NCI-H82 treated with DMSO at 0.1 percent for 48 hours (cell line): ENCODE measurements around the gene HSPH1.

Source experiments
- DNase-seq: peaks from one replicate; lab custom pipeline; 2025; ENCODE audit not compliant: unreplicated experiment; lab: John Stamatoyannopoulos, UW

The HSPH1 gene

DNA sequence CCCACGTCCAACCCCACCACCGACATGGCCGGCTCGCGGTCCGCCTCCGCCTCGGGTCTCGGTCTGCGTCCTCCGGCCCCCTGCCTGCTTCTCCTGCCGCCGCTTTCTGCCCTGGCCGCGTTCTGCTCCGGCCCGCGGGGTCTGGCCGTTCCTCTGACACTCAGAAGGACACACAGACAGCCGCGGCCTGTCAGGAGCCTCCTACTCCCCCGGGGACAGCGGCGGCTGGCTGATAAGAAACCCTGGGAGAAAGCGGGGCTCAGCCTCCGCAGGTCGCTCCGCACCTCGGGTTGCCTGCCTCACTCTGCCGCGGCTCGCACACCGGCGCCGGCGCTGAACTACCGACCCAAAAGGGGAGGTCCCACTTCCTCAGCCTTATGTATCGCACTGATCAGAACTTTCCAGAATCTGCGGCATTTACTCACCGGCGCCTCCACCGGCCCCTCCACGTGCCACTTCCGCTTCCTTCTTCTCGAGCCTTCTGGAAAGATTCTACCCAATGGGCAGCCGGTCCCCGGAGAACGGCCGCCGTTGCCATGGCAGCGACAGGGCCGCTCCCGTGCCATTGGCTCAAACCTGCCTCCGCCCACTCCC lies at the start of gene HSPH1:
Gene HSPH1, minus strand, starts transcription at position 348 of the 594 bp plus-strand sequence. Its CDS starts 322 bp downstream, at position 26.
- DNase-seq, result peak; percentile 96

DNA sequence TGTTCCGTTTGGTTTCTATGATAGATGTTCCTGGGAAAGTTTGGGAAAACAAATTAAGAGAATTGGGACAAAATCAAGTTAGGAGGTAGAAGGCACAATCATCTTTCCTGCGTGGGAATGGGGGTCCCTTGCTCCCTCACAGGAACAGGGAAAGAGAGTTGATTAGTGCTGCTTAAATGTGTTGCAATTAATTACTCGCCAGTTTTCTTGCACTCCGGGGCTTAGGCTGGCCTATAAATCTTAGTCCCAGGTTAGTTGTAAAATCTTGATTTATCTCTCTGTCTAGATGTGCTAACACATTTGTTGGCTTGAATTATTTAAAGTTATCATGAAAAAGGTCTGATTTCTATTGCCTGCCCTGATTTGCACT lies 48.1 kb upstream of the HSPH1 start:
- no peak for DNase-seq

DNA sequence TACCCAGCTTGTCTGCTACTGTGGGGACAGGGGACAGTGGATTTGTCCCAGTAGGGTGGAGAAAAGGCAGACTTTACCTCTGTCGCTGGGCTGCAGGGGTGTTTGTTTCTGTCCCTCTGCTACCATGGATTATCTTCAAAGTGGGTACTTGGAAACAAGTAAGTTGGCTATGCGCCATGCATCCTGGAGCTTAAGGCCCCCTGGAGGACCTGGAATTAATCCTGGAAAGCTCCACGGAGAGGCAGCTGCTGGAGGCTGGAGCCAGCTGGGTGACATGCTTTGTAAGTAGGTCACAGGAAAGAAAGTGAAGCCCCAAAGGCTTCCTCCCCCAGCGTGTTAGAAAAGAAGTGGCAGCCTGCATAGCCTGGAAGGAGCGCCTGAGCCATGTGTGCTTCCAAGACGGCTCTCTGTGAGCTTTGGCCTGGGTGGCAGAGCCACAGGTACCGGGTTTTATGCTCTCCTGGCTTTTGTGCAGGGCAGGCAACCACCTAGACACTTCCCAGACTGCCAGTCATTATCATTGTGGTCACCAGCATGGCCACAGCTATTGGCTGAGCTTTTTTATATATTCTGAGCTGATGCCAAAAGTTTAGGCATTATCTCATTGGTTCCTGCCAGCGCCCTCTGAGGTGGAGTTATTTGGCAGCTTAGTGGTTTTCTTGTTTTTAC lies 47.6 kb upstream of the HSPH1 start:
- DNase-seq, result peak; percentile 96

DNA sequence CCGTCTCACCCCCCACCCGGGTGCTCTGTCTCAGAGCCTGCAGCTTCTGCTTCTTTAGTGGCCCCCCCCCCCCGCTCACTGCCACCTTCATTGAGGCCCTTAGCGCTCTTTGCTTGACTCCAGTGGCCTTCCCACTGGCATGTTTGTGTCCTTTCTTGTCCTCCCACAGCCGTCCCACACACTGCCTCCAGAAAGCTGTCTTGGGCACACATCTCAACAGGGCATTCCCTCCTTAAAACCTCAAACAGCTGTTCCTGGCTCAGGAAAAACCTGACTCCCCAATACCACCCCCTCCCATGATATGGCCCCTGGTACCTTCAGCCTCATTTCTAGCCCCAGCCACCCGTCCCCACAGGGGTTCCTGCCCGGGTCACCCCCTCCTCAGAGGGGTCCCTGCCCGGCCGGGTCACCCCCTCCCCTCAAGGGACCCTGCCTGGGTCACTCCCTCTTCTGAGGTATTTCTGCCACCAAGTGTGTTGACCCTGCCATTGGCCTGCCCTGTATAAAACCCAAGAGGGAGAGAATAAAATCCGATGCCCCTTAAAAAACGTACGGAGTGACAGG lies 46.9 kb upstream of the HSPH1 start:
- no peak for DNase-seq

DNA sequence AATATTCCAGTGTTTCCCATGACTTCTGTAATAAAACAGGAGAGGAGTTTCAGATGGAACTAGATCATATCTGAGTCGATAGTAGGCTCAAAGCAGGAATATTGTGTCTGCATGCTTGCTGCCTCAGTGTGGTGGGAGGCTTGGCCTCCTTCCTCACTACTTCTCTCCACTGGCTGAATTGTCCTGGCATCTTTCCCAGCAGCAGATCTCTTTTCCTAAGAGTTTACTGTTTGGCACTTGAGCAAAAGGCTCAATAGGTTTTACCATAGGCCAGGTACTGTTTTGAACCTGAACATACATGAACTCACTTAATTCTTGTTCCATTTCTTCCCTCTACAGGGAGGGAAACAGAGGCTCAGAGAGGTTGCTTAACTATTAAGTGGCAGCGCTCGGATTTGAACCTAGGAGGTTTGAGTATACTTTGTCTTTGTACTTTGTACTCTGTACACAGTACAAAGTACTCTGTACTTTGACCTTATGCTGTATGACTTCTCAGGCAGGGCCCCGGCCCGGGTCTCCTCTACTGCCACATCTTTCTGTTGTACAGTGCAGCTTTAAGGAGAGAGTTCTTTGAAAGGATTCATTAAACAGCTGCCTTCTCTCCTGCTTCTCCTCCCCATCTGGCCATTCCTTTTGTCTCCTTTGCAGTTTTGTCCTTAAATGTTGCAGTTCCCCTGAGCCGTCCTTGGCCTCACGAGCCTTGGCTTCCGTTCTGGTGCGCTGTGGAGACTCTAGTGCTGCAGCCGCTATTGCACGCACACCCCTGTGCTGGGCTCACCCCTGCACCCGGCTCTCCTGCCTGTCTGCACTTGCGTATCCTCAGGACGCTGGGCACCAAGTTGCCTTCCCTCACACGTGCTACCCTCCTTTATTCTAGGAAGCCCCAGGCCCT lies 46.2 kb upstream of the HSPH1 start:
- no peak for DNase-seq

DNA sequence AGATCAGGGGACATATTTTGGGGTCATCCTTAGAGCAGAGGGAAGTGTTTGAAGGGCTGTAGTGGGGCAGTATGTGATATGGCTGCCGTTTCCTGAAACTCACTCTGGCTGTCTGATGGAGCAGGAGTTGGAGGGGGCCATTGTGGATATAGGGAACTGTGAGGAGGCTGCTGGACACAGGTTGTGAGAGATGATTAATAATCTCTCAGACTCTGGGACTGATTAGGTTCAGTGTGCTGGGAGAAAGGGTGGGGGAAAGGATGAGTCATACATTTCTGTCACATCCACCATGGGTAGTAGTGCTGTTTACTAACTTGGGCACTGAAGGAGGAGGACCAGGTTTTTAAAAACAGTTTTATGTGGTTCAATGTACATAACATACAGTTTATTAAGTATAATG lies 42.9 kb upstream of the HSPH1 start:
- no peak for DNase-seq

DNA sequence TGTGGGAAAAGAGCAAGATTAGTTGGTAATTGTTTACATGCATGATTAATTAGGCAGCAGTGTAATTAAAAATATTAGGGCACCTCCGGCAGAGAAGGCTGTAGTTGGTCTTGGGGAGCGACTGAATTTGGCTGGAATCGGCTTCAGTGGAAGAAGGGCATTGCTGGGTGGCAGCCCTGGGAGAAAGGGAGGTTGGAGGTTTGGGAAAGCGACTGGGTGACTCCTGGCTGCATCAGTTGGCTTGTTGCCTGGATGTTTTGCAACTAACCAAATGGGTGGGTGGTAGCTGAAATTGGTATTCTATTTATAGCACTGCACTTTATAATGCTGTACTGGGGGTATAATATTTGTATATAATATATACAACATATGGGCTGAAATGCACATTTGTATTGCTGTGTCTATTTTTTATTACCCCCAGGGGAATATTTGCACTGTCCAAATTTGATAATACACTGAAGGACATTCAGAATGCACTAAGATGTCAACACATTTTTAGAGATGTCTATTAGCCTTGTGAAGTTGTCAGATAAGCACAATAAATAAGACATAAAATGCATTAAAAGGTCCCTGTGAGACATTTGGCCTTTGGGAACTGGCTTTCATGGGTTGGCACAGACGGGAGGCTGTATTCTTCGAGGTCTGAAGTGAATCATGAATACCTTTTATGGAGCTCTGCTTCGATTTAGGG lies 39.8 kb upstream of the HSPH1 start:
- no peak for DNase-seq

DNA sequence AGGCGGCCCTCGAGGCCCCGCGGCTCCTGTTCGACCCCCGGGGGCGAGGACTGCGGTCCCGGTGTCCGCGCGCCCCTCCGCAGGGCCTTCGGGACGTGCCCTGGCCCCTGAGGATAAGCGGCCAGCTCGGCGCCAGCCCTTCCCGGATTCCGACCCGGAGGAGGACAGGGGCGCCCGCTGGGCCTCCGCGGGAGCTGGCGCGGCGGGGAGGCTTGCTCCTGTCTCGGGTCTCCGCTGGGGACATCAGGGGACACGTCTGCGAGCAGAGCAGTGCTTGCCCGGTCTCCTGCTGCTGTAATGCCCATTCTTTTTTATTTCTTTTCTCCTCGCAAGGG lies 38.9 kb upstream of the HSPH1 start:
- DNase-seq, result no peak

DNA sequence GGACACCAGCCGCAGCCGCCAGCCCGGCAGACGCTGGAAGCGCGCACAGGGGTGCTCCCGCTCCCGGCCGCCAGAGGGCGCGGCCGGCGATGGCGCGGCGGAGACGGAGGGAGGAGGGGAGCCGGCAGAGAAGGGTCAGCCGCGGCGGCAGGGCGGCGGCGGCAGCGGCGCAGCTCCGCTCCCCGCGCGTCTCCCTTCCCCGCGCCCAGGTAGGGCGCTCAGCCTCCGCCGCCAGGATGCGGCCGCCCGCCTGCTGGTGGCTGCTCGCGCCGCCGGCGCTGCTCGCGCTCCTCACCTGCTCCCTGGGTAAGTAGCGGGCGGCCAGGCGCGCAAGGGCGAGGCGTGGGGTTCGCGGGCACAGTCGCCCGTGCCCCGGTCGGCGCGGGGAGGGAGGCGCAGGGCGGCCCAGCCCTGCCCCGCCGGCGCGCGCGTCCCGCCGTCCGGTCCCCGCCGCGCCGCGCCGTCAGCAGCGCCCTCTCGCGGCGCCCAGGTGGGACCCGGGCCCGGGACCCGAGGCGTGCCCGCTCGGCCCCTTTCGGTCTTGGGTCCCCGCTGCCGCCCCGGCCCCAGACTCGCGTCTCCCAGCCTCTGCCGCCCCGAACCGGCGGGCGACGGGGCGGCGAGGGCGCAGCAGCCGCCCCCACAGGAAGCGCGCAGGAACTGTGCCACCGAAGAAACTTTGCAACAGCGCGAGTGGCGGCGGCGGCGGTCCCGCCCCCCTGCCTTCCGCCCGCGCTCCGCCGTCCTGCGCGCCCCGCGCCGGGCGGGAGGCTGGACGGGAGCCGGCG lies 38.3 kb upstream of the HSPH1 start, which contains the start of gene B3GLCT:
Gene B3GLCT, plus strand, starts transcription at position 127 of the 788 bp plus-strand sequence. Its CDS starts 110 bp downstream, at position 237.
- peak; percentile 45 for DNase-seq

DNA sequence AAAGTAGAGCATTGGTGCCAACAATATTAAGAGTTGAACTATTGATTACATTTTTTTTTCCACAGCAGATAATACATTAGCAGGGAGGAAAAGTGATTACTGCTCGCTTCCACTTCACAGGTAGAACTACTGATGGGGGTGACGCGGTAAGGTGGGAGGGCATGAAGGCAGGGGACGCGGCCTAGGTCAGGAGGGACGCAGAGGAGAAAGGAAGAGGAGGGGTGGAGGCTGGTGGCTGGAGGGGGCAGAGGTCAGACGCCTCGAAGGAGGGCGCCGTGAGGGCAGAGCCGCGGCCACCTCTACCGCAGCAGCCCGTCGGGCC lies 37.8 kb upstream of the HSPH1 start:
- no peak for DNase-seq

DNA sequence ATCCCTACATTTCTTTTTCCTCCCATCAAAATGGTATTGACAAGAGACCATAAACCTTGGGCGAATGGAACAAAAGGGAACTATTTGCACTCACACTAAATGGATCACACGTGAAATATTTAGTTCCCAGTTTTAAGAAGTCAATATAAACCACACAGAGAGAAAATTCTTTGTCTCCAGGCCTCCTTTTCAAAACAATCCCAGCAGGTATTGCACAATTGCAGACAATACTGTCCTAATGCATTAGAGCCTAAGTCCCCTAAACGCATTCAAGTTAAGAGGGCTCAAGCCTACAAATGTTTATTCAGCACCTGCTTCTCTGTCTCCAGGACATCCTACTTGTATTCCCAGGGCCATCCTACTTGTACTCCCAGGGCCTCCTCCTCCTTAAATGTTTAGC lies 36.8 kb upstream of the HSPH1 start:
- no peak for DNase-seq

DNA sequence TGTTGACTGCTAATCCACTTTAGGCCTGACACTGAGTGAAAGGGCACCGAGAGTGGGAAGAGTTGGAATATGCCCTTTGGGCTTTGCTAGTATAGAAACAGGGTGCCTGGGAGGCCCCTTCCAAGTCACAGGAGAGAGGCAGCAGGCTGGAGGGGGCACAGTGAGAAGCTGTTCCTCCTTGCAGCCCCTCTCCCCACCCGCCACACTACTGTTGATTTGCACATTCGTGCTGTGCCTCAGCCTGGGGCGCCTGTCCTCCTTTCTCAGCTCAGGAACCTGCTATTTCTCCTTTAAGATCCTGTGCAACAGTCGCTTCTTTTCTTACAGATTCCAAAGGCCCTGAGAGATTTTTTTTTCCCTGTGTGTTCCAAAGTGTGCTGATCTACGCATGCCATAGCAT lies 35.3 kb upstream of the HSPH1 start:
- DNase-seq, result no peak

DNA sequence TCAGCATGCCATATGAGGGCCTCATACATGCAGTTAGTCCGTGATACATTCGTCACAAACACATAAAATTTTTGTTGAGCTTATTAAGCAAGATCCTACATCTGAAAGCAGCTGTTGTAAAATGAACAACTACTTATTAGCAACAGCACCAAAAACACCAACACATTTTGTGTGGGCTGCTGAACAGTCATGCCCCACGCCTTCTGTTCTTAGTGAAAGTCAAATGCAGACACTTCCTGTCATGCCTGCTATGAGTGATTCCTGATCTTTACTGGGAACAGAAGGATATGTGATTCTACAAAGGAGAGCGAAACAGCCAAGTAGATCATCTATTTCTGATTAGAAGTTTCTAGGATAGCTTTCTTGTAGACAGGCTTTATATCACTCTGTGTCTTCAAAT lies 33.9 kb upstream of the HSPH1 start:
- DNase-seq, result no peak

DNA sequence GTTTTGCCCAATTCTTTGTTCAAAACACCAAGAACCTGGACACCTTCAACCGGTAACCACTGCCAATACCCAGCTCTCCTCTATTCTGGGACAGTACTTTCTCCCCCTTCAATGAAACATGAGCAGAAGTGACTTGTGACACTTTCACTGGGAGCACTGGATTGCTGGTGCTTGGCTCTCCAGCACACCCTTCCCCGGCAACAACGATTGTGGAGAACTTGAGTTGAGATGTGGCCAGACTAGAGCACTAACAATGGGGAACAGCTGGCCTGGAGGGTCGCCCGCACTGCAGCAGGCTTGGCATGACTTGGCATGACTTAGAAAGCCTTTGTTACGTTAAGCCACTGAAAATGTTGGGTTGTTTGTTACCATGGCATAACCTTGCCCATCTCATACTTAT lies 30.6 kb upstream of the HSPH1 start:
- DNase-seq, result no peak

DNA sequence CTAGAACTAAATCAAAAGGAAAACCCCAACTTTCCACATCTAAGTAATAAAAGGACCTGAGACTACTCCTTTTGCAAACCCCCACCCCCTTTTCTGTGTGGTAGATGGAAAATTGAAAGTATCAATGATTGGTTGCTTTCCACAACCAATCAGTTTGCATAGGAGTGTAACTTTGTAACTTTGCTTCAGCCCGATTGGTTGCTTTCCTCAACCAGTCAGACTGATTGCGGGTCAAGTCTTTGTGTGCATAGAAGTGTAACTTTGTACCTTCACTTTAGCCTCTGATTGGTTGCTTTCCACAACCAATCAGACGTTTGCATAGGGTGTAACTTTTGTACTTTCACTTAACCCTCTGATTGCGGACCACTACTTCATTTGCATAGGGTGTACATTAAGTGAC lies 30.0 kb upstream of the HSPH1 start:
- DNase-seq, result no peak

DNA sequence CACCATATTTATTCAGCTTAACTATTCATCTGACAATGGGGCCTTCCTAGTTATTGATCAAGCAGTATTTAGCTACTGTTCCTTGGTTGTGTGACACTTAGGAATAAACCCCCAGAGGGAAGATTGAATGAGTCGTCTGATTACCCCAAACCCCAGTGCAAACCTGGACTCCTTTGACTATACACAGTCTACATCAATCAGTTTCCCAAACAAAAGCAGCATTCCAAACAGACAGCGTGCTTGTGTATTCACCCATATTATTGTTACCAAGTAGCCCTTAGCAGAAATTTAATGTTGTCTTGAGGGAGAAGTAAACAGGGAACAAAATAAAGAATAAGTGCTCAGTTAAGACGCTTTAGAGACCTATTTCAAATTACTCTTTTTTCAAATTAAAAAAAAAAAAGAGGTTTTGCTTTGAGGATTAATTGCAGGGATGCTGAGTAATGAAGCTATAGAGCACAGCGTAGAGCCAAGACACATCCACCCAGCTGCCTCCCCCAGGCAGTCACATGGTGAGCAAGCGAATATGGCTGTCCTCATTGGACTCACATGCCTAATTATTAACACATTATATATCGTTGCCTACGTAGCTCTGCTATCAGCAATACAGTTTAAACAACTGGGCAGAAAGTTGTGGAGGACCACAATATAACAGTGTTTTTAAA lies 23.4 kb upstream of the HSPH1 start:
- DNase-seq, result no peak

DNA sequence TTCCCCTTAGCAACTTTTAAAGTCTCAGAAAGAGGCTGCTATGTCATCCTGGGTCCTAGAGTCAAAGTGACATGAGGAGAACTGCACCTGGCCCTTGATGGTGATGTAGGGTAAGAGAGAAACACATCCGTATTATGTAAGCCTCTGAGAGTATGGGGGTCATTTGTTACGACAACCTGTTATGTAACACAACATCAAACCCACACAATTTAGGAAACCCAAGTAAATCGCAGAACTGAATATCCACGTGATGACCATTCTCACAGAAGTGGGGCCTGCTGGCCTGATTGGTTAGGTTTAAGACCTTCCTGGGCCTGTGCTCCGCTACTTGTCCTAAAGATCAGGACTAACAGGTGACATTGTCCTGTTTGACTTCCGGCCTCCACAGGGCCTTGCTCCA lies 22.7 kb upstream of the HSPH1 start:
- no peak for DNase-seq

DNA sequence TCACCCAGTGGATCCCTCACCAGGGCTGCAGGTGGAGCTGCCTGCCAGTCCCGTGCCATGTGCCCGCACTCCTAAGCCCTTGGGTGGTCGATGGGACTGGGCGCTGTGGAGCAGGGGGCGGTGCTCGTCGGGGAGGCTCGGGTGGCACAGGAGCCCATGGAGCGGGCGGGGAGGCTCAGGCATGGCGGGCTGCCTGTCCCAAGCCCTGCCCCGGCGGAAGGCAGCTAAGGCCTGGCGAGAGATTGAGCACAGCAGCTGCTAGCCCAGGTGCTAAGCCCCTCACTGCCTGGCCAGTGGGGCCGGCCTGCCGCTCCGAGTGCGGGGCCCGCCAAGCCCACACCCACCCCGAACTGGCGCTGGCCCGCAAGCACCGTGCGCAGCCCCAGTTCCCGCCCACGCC lies 21.3 kb upstream of the HSPH1 start:
- no peak for DNase-seq

DNA sequence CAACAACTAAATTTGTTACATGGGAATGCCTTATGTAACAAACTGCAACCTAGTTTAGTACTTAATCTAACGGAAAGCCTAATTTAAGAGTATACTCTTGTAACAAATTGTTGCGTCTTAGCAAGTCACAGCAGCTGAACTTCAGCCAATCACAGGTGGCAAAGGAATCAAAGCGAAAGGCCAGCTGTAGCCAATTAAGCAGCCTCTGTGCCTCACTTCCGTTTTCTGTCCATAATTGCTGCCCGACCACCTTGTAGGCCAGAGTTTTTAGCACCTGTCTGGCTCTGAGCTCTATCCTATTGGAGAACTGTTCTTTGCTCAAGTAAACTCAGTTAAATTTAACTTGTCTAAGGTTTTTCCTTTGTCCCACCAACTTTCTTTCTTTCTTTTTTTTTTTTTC lies 18.1 kb upstream of the HSPH1 start:
- no peak for DNase-seq

DNA sequence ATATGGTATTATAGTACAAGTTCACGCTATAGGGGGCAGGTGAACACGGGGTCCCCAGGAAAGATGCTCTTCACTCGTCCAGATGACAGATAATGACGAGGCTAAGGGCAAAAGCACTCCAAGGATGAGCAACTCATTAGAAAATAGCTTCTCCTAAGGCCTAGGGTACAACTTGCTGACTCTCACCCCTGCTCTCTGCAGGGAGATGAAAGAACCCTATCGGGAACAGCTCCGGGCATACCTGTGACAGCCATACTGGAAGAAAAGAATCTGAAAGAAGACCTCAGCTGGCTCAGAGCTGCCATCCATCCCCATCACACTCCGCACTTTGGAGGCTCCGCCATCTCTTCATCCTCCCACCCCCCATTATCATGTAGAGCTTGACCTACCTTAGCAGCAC lies 17.5 kb upstream of the HSPH1 start:
- DNase-seq, result no peak
